Stimulated activated CD8-positive, alpha-beta memory T cell treated with anti-CD3 and anti-CD28 coated beads, Interleukin-15, amount 100 ng/mL, for 24 hours (primary cell): ENCODE results near the gene KMT5B.

ENCODE experiments used
- DNase-seq: peaks from one replicate; pipeline ENCODE4 v3.0.0-alpha.2; 2020; ENCODE audit warnings: low read depth

The KMT5B gene

GRCh38 chr11:68143310-68143689, 69.8 kb downstream of the KMT5B start:
- no peak for DNase-seq

- DNase-seq, result no peak
Measured at GRCh38 chr11:68142441-68143309, 70.4 kb downstream of the KMT5B start.

GRCh38 chr11:68142028-68142412, 71.1 kb downstream of the KMT5B start:
- no peak for DNase-seq

GRCh38 chr11:68141246-68142027, 71.7 kb downstream of the KMT5B start:
- no peak for DNase-seq

- DNase-seq, result no peak
Measured at GRCh38 chr11:68140496-68141245, 72.4 kb downstream of the KMT5B start.

GRCh38 chr11:68138237-68138636, 74.9 kb downstream of the KMT5B start:
- no peak for DNase-seq

- DNase-seq, result no peak
Measured at GRCh38 chr11:68137833-68138232, 75.3 kb downstream of the KMT5B start.

GRCh38 chr11:68136866-68137265, 76.2 kb downstream of the KMT5B start:
- no peak for DNase-seq

- no peak for DNase-seq
Measured at GRCh38 chr11:68135161-68135560, 77.9 kb downstream of the KMT5B start.

- DNase-seq, result no peak
Measured at GRCh38 chr11:68133761-68134160, 79.3 kb downstream of the KMT5B start.

GRCh38 chr11:68130121-68130520, 83.0 kb downstream of the KMT5B start:
- no peak for DNase-seq

- no peak for DNase-seq
Measured at GRCh38 chr11:68128682-68129327, 84.3 kb downstream of the KMT5B start.

GRCh38 chr11:68127714-68128681, 85.1 kb downstream of the KMT5B start:
- no peak for DNase-seq

- DNase-seq, result no peak
Measured at GRCh38 chr11:68125164-68125563, 87.9 kb downstream of the KMT5B start.

GRCh38 chr11:68122936-68123539, 90.1 kb downstream of the KMT5B start:
- no peak for DNase-seq

- peak; percentile 74 for DNase-seq
Measured at GRCh38 chr11:68121067-68121899, 91.8 kb downstream of the KMT5B start, which contains the start of gene CHKA. TSS of gene CHKA (minus strand) at chr11:68121388. CDS start at chr11:68121177, 211 bp downstream.

GRCh38 chr11:68120273-68121066, 92.6 kb downstream of the KMT5B start:
- DNase-seq, result no peak

GRCh38 chr11:68118706-68119448, 94.2 kb downstream of the KMT5B start:
- DNase-seq, result no peak
